ENCODE measurements around the gene CLASP1.

CLASP1 gene

GRCh38 chr2:121596221-121597080 is 52.8 kb downstream of the CLASP1 start:
- ATAC-seq = peak; percentile 83
- no peak for TF ChIP-seq ZNF8 (CRISPR knock-in tag; IDR thresholded peaks at IDR 0.05)
- no peak for TF ChIP-seq OSR1 (CRISPR knock-in tag; IDR thresholded peaks at IDR 0.05)
- no peak for TF ChIP-seq ARNTL (CRISPR knock-in tag; IDR thresholded peaks at IDR 0.05; ENCODE audit: borderline replicate concordance, low read depth)
- TF ChIP-seq ZFP30 (CRISPR knock-in tag; IDR thresholded peaks at IDR 0.05) = no peak
- no peak for TF ChIP-seq ZC3H10 (CRISPR knock-in tag; IDR thresholded peaks at IDR 0.05)
- TF ChIP-seq TCF4 (CRISPR knock-in tag; IDR thresholded peaks at IDR 0.05; ENCODE audit: borderline replicate concordance) = no peak
- no peak for TF ChIP-seq CSDC2 (CRISPR knock-in tag; IDR thresholded peaks at IDR 0.05)
- TF ChIP-seq RARB (CRISPR knock-in tag; IDR thresholded peaks at IDR 0.05) = no peak
- TF ChIP-seq ESRRG (CRISPR knock-in tag; IDR thresholded peaks at IDR 0.05) = no peak
- TF ChIP-seq GLIS3 (CRISPR knock-in tag; IDR thresholded peaks at IDR 0.05) = no peak
- no peak for TF ChIP-seq TOX (CRISPR knock-in tag; IDR thresholded peaks at IDR 0.05; ENCODE audit: borderline replicate concordance)
- no peak for TF ChIP-seq BACH2 (CRISPR knock-in tag; IDR thresholded peaks at IDR 0.05; ENCODE audit: borderline replicate concordance)

GRCh38 chr2:121595012-121595891 is 54.0 kb downstream of the CLASP1 start:
- no peak for ATAC-seq

DNA sequence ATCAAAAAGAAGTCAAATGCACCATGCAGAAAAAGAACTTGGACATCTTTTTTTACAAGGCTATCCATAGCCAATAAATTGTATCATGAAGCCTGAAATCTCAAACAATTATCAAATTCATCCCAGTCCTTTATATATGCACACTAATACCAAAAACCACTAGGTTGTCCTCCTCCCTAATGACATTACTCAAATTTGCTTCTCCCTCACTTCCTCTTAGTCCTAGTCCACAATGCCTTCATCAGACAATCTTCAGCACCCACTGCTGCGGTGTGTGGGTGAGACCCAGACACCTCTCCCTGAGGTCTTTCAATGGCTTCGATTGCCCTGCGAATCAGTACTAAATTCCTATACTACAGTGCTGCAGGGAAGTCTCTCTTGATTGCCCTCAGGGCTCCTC is 58.1 kb downstream of the CLASP1 start:
- TF ChIP-seq BACH2 (CRISPR knock-in tag; IDR thresholded peaks at IDR 0.05; ENCODE audit: borderline replicate concordance) = no peak
- no peak for TF ChIP-seq ZNF8 (CRISPR knock-in tag; IDR thresholded peaks at IDR 0.05)
- no peak for TF ChIP-seq ZC3H10 (CRISPR knock-in tag; IDR thresholded peaks at IDR 0.05)
- TF ChIP-seq ZNF70 (CRISPR knock-in tag; IDR thresholded peaks at IDR 0.05) = no peak
- no peak for TF ChIP-seq TOX (CRISPR knock-in tag; IDR thresholded peaks at IDR 0.05; ENCODE audit: borderline replicate concordance)
- TF ChIP-seq, protein P1, sequence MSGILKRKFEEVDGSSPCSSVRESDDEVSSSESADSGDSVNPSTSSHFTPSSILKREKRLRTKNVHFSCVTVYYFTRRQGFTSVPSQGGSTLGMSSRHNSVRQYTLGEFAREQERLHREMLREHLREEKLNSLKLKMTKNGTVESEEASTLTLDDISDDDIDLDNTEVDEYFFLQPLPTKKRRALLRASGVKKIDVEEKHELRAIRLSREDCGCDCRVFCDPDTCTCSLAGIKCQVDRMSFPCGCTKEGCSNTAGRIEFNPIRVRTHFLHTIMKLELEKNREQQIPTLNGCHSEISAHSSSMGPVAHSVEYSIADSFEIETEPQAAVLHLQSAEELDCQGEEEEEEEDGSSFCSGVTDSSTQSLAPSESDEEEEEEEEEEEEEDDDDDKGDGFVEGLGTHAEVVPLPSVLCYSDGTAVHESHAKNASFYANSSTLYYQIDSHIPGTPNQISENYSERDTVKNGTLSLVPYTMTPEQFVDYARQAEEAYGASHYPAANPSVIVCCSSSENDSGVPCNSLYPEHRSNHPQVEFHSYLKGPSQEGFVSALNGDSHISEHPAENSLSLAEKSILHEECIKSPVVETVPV (CRISPR knock-in tag; IDR thresholded peaks at IDR 0.05) = no peak
- TF ChIP-seq GLIS3 (CRISPR knock-in tag; IDR thresholded peaks at IDR 0.05) = no peak
- TF ChIP-seq, protein P2, sequence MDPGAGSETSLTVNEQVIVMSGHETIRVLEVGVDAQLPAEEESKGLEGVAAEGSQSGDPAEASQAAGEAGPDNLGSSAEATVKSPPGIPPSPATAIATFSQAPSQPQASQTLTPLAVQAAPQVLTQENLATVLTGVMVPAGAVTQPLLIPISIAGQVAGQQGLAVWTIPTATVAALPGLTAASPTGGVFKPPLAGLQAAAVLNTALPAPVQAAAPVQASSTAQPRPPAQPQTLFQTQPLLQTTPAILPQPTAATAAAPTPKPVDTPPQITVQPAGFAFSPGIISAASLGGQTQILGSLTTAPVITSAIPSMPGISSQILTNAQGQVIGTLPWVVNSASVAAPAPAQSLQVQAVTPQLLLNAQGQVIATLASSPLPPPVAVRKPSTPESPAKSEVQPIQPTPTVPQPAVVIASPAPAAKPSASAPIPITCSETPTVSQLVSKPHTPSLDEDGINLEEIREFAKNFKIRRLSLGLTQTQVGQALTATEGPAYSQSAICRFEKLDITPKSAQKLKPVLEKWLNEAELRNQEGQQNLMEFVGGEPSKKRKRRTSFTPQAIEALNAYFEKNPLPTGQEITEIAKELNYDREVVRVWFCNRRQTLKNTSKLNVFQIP (CRISPR knock-in tag; IDR thresholded peaks at IDR 0.05; ENCODE audit: borderline replicate concordance, low read depth) = no peak
- TF ChIP-seq ARNTL (CRISPR knock-in tag; IDR thresholded peaks at IDR 0.05; ENCODE audit: borderline replicate concordance, low read depth) = no peak
- TF ChIP-seq, protein P3, sequence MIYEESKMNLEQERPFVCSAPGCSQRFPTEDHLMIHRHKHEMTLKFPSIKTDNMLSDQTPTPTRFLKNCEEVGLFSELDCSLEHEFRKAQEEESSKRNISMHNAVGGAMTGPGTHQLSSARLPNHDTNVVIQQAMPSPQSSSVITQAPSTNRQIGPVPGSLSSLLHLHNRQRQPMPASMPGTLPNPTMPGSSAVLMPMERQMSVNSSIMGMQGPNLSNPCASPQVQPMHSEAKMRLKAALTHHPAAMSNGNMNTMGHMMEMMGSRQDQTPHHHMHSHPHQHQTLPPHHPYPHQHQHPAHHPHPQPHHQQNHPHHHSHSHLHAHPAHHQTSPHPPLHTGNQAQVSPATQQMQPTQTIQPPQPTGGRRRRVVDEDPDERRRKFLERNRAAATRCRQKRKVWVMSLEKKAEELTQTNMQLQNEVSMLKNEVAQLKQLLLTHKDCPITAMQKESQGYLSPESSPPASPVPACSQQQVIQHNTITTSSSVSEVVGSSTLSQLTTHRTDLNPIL (CRISPR knock-in tag; IDR thresholded peaks at IDR 0.05; ENCODE audit: low read depth) = no peak
- no peak for TF ChIP-seq ESRRG (CRISPR knock-in tag; IDR thresholded peaks at IDR 0.05)
- TF ChIP-seq RARB (CRISPR knock-in tag; IDR thresholded peaks at IDR 0.05) = no peak
- no peak for TF ChIP-seq TCF4 (CRISPR knock-in tag; IDR thresholded peaks at IDR 0.05; ENCODE audit: borderline replicate concordance)
- no peak for ATAC-seq

More at GRCh38 chr2:121595012-121595891, 54.0 kb downstream of the CLASP1 start:
- TF ChIP-seq, protein P1 (CRISPR knock-in tag; IDR thresholded peaks at IDR 0.05) = no peak
- TF ChIP-seq ZNF70 (CRISPR knock-in tag; IDR thresholded peaks at IDR 0.05) (no peak), TOX (CRISPR knock-in tag; IDR thresholded peaks at IDR 0.05; ENCODE audit: borderline replicate concordance) (no peak), BACH2 (CRISPR knock-in tag; IDR thresholded peaks at IDR 0.05; ENCODE audit: borderline replicate concordance) (no peak), SNAI2 (CRISPR knock-in tag; IDR thresholded peaks at IDR 0.05) (no peak), OSR1 (CRISPR knock-in tag; IDR thresholded peaks at IDR 0.05) (no peak), ZNF8 (CRISPR knock-in tag; IDR thresholded peaks at IDR 0.05) (no peak), PPARA (CRISPR knock-in tag; IDR thresholded peaks at IDR 0.05; ENCODE audit: borderline replicate concordance) (no peak)

- TF ChIP-seq PPARA (CRISPR knock-in tag; IDR thresholded peaks at IDR 0.05; ENCODE audit: borderline replicate concordance) = no peak
- TF ChIP-seq ZNF565 (CRISPR knock-in tag; conservative IDR thresholded peaks at IDR 0.05; ENCODE audit: low read depth) = no peak
- TF ChIP-seq BACH2 (CRISPR knock-in tag; IDR thresholded peaks at IDR 0.05; ENCODE audit: borderline replicate concordance) = no peak
- no peak for TF ChIP-seq GLIS3 (CRISPR knock-in tag; IDR thresholded peaks at IDR 0.05)
- no peak for ATAC-seq
Observed at GRCh38 chr2:121588357-121588756, 60.9 kb downstream of the CLASP1 start.

Data from SK-N-SH treated with all-trans-retinoic acid at 6 μM for 48 hours (cell line).